Activated naive CD4-positive, alpha-beta T cell treated with anti-CD3 and anti-CD28 coated beads, Interleukin-2, amount 10 ng/mL, durations not matched to agents 7 days and 5 days (primary cell): ENCODE measurements around the gene JAKMIP2.

Experiments
- CTCF ChIA-PET: fragments of 350-600 bp; sonication (Branson Sonifier 250); formaldehyde crosslinking; loops from one replicate; lab custom pipeline; 2021; ENCODE audit warnings: antibody characterized with exemption; lab: Charles Lee
- DNase-seq: peaks from one replicate; pipeline ENCODE4 v3.0.0-alpha.2; 2020
- H3K27ac Mint-ChIP-seq: one replicate; pipeline ENCODE4 v1.8.0; 2021; ENCODE audit warnings: mild to moderate bottlenecking, moderate library complexity, mixed read lengths
- H3K27me3 Mint-ChIP-seq: one replicate; pipeline ENCODE4 v1.8.0; 2021; ENCODE audit warnings: mild to moderate bottlenecking, mixed read lengths
- H3K36me3 Mint-ChIP-seq: one replicate; pipeline ENCODE4 v1.8.0; 2021; ENCODE audit warnings: mixed read lengths
- H3K4me1 Mint-ChIP-seq: one replicate; pipeline ENCODE4 v1.8.0; 2021; ENCODE audit warnings: mixed read lengths
- H3K4me3 Mint-ChIP-seq: one replicate; pipeline ENCODE4 v1.8.0; 2021; ENCODE audit warnings: mild to moderate bottlenecking, moderate library complexity, mixed read lengths
- H3K9me3 Mint-ChIP-seq: one replicate; pipeline ENCODE4 v1.8.0; 2021; ENCODE audit warnings: mixed read lengths

JAKMIP2 gene

DNA sequence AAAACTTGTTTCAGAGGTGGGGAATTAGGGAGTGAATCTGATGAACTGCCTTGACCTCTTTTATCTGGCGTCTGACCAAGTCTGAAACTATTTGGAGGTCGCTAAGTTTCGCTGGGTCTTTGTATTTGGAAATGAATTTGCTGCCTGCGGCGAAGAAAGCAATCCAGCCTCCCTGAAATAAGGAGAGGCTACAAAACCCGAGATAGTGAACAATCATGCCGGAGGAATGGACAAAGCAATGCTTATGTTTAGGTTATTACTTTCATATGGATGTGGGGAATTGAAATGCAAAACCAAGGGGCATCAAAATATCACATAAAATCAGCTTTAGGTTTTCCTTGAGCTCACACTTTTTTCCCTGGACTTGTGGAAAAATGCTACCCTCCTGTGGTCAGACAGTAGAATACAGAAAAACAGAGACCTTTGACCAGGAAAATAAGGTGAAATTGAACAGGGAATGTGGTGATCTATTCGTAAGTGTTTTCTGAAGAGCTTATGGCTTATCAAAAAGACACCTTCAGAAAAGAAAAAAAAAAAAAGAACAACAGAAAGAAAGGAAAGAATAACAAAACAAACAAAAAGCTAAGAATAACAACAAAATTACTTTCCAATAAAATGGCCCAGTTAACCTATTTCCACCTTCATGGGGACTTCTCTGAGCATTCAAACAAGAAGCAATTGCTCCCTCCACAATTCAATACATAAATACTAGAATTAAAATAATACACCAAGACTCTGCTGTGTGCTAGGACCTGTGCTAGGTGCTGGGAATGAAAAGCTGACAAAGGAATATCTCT lies 204.1 kb downstream of the JAKMIP2 start:
- H3K27ac Mint-ChIP-seq, result no peak overlapping the region
- no peaks in the 10 kb centered on the region for H3K36me3 Mint-ChIP-seq
- H3K4me3 Mint-ChIP-seq, result no peak overlapping the region
- CTCF ChIA-PET, result interaction anchor here (1.2 kb wide), 1 partner anchor 61 kb away, joined by 3 read pairs; no protein-coding TSS in a partner anchor
- peaks cover 7% of the 10 kb centered on the region for H3K9me3 Mint-ChIP-seq
- DNase-seq, result no peak
- no peaks in the 10 kb centered on the region for H3K4me1 Mint-ChIP-seq
- H3K27me3 Mint-ChIP-seq, result no peaks in the 10 kb centered on the region

- Mint-ChIP-seq H3K4me1 (no peaks in the 10 kb centered on the region), H3K27me3 (no peaks in the 10 kb centered on the region), H3K4me3 (no peak overlapping the region), H3K27ac (no peak overlapping the region), H3K9me3 (peaks cover 7% of the 10 kb centered on the region), H3K36me3 (no peaks in the 10 kb centered on the region)
- CTCF ChIA-PET, result interaction anchor here (0.6 to 1.0 kb wide), 6 partner anchors 9 to 209 kb away, joined by 3 to 4 read pairs (median 4); no protein-coding TSS in a partner anchor
- DNase-seq, result peak; percentile 41
These were observed 205.6 kb downstream of the JAKMIP2 start for GRCh38 chr5:147576646-147577535.

GRCh38 chr5:147575598-147575997 lies 206.9 kb downstream of the JAKMIP2 start:
- Mint-ChIP-seq H3K36me3 (no peaks in the 10 kb centered on the region), H3K9me3 (peaks cover 5% of the 10 kb centered on the region), H3K27ac (no peak overlapping the region), H3K27me3 (no peaks in the 10 kb centered on the region), H3K4me1 (no peaks in the 10 kb centered on the region), H3K4me3 (no peak overlapping the region)
- no peak for DNase-seq
- CTCF ChIA-PET, result interaction anchor here (0.5 kb wide), 1 partner anchor 123 kb away, joined by 3 read pairs; no protein-coding TSS in a partner anchor

- H3K4me1 Mint-ChIP-seq, result no peaks in the 10 kb centered on the region
- CTCF ChIA-PET, result interaction anchor here (0.5 to 1.6 kb wide), 2 partner anchors 54 to 118 kb away, joined by 3 to 7 read pairs; no protein-coding TSS in a partner anchor
- H3K27ac Mint-ChIP-seq, result no peak overlapping the region
- no peaks in the 10 kb centered on the region for H3K27me3 Mint-ChIP-seq
- DNase-seq, result no peak
- no peaks in the 10 kb centered on the region for H3K9me3 Mint-ChIP-seq
- no peak overlapping the region for H3K4me3 Mint-ChIP-seq
- H3K36me3 Mint-ChIP-seq, result no peaks in the 10 kb centered on the region
These were observed 209.3 kb downstream of the JAKMIP2 start for GRCh38 chr5:147573211-147573610.

DNA sequence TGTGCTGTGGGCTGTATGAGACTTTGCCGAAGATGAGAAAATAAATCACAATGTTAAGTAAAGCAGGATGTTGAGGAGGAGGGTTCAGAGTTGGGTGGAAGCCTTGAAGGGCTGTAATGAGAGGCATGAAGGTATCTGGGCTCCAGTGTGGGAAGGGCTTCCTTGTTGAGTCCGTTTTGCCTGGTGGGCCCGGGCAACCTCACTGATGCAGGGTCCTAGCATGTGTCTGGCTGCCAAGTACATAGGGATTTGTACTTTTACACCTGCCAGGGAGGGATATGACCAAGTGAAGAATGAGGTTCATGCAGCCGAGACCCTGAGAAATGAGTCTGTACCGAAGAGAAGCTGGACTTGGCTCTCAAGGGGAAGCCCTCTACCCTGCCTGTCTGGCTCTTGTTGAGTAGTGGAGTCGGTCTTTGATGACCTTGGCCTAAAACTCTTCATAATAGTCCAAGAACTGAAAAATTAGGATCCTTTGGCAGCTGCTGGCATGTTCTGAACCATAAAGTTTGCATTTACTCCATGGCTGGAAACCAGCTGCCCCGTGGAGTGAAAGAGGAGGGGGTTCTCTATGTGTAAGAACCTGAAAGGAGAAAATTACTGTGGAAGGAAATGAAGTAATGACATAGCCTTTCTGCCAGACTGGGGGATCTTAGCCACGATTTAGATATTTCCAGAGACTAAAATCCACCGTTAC lies 213.7 kb downstream of the JAKMIP2 start:
- H3K36me3 Mint-ChIP-seq, result no peaks in the 10 kb centered on the region
- H3K4me3 Mint-ChIP-seq, result no peak overlapping the region
- CTCF ChIA-PET, result no interaction called here
- no peaks in the 10 kb centered on the region for H3K27me3 Mint-ChIP-seq
- DNase-seq, result no peak
- H3K9me3 Mint-ChIP-seq, result no peaks in the 10 kb centered on the region
- H3K27ac Mint-ChIP-seq, result no peak overlapping the region
- H3K4me1 Mint-ChIP-seq, result no peaks in the 10 kb centered on the region

- CTCF ChIA-PET, result interaction anchor here (0.9 kb wide), 1 partner anchor 9 kb away, joined by 3 read pairs; no protein-coding TSS in a partner anchor
- DNase-seq, result no peak
- no peaks in the 10 kb centered on the region for H3K4me1 Mint-ChIP-seq
- H3K27ac Mint-ChIP-seq, result no peak overlapping the region
- no peaks in the 10 kb centered on the region for H3K9me3 Mint-ChIP-seq
- H3K4me3 Mint-ChIP-seq, result no peak overlapping the region
- H3K36me3 Mint-ChIP-seq, result no peaks in the 10 kb centered on the region
- no peaks in the 10 kb centered on the region for H3K27me3 Mint-ChIP-seq
These were observed 214.5 kb downstream of the JAKMIP2 start for GRCh38 chr5:147567917-147568598.

- Mint-ChIP-seq H3K27ac (no peak overlapping the region), H3K9me3 (no peaks in the 10 kb centered on the region), H3K27me3 (no peaks in the 10 kb centered on the region), H3K4me3 (no peak overlapping the region), H3K4me1 (no peaks in the 10 kb centered on the region), H3K36me3 (no peaks in the 10 kb centered on the region)
- DNase-seq, result no peak
- CTCF ChIA-PET, result no interaction called here
These were observed 217.0 kb downstream of the JAKMIP2 start for GRCh38 chr5:147565524-147565923.

GRCh38 chr5:147564124-147564486 lies 218.4 kb downstream of the JAKMIP2 start:
- H3K9me3 Mint-ChIP-seq, result no peaks in the 10 kb centered on the region
- no peak overlapping the region for H3K27ac Mint-ChIP-seq
- no peaks in the 10 kb centered on the region for H3K27me3 Mint-ChIP-seq
- no peak for DNase-seq
- H3K36me3 Mint-ChIP-seq, result no peaks in the 10 kb centered on the region
- CTCF ChIA-PET, result no interaction called here
- H3K4me1 Mint-ChIP-seq, result no peaks in the 10 kb centered on the region
- H3K4me3 Mint-ChIP-seq, result no peak overlapping the region

- DNase-seq, result no peak
- CTCF ChIA-PET, result no interaction called here
- H3K27ac Mint-ChIP-seq, result no peak overlapping the region
- H3K9me3 Mint-ChIP-seq, result no peaks in the 10 kb centered on the region
- H3K4me1 Mint-ChIP-seq, result no peaks in the 10 kb centered on the region
- no peaks in the 10 kb centered on the region for H3K36me3 Mint-ChIP-seq
- no peak overlapping the region for H3K4me3 Mint-ChIP-seq
- no peaks in the 10 kb centered on the region for H3K27me3 Mint-ChIP-seq
These were observed 218.9 kb downstream of the JAKMIP2 start for GRCh38 chr5:147563466-147564123.

DNA sequence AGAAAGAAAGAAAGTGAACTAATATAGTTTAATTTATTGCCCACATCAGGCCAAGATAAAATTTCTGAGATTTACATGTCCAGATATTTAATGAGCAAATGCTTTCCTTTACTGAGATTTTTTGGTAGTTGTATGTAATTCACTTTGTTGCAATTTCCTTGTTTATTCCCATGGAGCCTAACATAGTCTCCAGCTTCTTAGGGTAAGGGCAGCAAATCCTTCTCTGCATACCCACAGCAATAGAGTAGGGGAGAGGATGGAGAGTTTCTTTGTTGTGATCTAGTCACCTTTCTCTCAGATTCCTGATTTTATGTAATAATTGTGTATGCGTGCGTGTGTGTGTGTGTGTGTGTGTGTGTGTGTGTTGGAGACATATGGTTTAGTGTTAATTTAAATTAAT lies 221.1 kb downstream of the JAKMIP2 start:
- H3K27me3 Mint-ChIP-seq, result no peaks in the 10 kb centered on the region
- CTCF ChIA-PET, result no interaction called here
- H3K27ac Mint-ChIP-seq, result no peak overlapping the region
- H3K9me3 Mint-ChIP-seq, result no peaks in the 10 kb centered on the region
- DNase-seq, result no peak
- H3K36me3 Mint-ChIP-seq, result no peaks in the 10 kb centered on the region
- no peaks in the 10 kb centered on the region for H3K4me1 Mint-ChIP-seq
- no peak overlapping the region for H3K4me3 Mint-ChIP-seq

DNA sequence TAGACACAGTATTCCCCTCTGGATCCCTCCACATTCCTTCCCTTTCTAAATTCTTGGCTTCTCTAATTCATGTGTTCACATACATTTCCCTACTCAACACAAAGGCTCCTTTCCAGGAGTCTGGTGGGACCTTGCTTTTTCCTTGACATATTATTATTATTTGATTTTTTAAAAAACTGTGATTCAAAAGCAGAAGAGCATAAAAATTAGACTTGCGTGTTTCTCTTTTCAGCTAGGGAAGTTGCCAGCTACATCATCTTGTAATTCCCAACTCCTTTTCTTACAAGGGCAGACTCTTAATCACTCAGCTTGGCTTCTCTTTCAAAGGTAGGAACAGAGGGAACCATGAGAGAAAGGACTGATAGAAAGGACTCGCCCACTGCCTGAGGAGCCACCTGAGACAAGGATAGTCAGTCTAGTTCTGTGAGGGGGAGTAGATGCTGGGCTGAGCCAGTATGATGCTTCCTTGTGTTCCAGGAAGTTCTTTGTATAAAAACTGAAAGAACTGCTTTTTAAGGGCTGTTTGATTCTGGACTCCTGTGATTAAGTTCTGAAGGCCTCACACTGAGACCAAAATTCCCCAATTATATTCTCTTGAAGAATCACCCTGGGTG lies 221.7 kb downstream of the JAKMIP2 start:
- CTCF ChIA-PET, result interaction anchor here (0.8 kb wide), 1 partner anchor 21 kb away, joined by 3 read pairs; no protein-coding TSS in a partner anchor
- no peak overlapping the region for H3K4me3 Mint-ChIP-seq
- DNase-seq, result no peak
- no peaks in the 10 kb centered on the region for H3K9me3 Mint-ChIP-seq
- no peaks in the 10 kb centered on the region for H3K27me3 Mint-ChIP-seq
- no peaks in the 10 kb centered on the region for H3K4me1 Mint-ChIP-seq
- no peaks in the 10 kb centered on the region for H3K36me3 Mint-ChIP-seq
- no peak overlapping the region for H3K27ac Mint-ChIP-seq

DNA sequence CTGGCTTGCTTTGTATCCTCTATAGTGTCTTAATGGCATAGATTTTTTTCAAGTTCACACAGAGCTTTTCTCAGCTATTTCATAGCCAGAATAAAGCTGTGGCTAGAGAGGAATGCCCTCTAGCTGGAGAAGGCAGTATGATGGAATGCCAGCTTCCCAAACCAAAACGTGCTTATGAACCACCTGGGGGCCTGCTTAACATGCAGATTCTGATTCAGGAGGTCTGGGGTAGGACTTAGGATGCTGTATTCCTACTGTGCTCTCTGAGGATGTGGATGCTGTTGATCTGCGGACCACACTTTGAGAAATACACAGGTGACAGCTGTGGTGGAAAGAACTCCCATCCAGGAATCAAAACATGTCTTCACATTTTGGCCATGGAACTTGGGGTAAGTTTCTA lies 222.8 kb downstream of the JAKMIP2 start:
- Mint-ChIP-seq H3K9me3 (no peaks in the 10 kb centered on the region), H3K36me3 (no peaks in the 10 kb centered on the region), H3K27me3 (no peaks in the 10 kb centered on the region), H3K4me1 (no peaks in the 10 kb centered on the region), H3K4me3 (no peak overlapping the region), H3K27ac (no peak overlapping the region)
- DNase-seq, result no peak
- CTCF ChIA-PET, result interaction anchor here (0.7 to 0.8 kb wide), 2 partner anchors 20 to 379 kb away, joined by 3 read pairs; no protein-coding TSS in a partner anchor

DNA sequence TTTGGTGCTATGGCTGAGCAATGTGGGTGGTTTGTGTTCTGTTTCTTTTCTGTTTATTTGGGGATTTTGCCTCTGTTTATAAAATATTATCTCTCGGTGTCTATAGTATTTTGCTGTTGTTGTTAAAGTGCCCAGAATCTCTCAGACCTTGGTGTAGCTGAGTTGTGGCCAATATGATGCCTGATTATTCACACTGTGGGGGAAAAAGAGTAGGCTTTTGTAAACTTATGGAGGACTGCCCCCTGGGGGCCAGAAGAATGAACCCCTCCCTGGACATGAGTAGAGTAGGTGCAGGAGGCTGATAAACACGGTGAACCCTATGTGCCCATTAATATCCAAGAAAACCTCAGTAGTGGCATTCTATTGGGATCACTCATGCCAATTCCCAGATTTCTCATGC lies 223.7 kb downstream of the JAKMIP2 start:
- Mint-ChIP-seq H3K36me3 (no peaks in the 10 kb centered on the region), H3K27me3 (no peaks in the 10 kb centered on the region), H3K9me3 (no peaks in the 10 kb centered on the region), H3K4me1 (no peaks in the 10 kb centered on the region), H3K4me3 (no peak overlapping the region), H3K27ac (no peak overlapping the region)
- CTCF ChIA-PET, result interaction anchor here (0.7 kb wide), 1 partner anchor 378 kb away, joined by 3 read pairs; no protein-coding TSS in a partner anchor
- no peak for DNase-seq
